ENCODE measurements around the gene ESRRG.

ESRRG gene

GRCh38 chr1:216723274-216723780, at the start of gene ESRRG:
Gene ESRRG (minus strand): TSS chr1:216723429. CDS start chr1:216723299, 130 bp downstream.
- DNase-seq = peak in 30 of 56 donors; percentile 2 to 39 (median 8)

GRCh38 chr1:216771922-216772321, 48.7 kb upstream of the ESRRG start:
- no peak for DNase-seq

DNA sequence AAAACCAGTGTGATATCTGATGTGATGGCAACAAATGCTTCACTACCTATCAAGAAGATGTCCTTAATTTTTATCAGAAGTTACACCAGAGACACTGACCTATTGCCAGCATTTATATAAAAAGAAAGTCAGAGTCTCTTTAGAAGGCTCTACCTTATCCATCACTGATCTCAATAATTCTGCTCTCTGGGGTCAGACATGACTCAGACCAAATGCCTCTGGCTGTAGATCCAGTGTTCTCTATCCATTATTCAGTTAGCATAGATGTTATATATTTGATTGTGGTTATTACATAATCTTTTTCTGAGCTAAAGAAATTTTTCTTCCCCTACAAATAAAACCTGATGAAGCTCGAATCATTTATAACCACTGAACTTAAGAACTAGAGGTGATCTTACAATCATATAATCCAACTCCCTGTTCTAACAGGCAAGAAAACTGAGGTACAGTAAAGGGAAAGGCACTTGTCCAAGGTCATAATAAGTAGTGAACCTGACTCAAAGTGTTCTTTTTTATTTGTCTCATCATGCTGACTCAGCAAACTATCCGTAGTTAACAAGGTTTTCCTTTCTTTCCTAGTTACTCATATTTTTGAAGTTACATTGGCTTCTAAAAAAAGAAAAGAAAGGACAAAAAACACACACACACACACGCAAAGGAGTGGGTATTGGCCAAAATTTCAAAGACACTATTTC, 43.6 kb upstream of the ESRRG start:
- DNase-seq = no peak

- DNase-seq = no peak
Measured at GRCh38 chr1:216765346-216766300, 42.4 kb upstream of the ESRRG start.

- no peak for DNase-seq
Measured at GRCh38 chr1:216758161-216758560, 34.9 kb upstream of the ESRRG start.

DNA sequence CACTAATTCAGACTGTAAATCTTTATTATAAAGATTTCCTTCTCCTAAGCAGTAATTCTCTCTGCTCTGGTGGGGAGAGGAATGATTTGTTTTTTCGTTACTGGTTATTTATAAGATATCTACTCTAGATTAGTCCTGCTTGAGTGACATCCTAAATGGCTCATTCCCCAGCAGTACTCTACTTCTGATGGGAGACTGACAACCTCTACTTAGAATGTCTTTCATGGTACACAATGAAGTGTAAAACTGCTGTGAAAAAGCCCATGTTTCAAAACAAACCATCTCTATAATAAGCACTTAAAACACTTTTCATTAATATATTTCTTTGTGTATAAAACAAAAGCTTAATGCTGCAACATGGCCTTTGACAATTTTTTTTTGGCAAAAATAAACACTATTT, 33.9 kb upstream of the ESRRG start:
- no peak for DNase-seq

GRCh38 chr1:216750961-216751360, 27.7 kb upstream of the ESRRG start:
- no peak for DNase-seq

GRCh38 chr1:216750031-216750627, 26.9 kb upstream of the ESRRG start:
- DNase-seq = peak in 35 of 56 donors; percentile 2 to 85 (median 27)

DNA sequence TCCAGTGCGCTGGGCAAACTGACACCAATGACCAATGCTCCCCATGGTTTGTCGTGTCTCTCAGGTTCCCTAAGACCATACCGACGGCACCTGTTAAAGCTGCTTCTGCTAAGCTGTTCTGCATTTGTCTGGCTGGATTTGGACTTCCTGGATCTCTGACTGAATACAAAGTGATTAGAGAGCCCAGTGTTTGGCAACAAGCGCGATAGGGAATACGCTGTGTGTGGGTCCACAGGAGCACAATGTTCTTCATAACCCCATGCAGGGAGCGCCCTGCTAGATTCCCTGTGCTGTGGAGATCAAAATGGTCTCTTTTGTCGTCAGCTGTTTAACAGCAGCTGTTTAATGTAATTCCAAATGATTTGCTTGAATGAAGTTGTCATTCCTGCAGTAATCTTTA, 26.0 kb upstream of the ESRRG start:
- DNase-seq = peak in 2 of 56 donors; percentile 2 to 3

DNA sequence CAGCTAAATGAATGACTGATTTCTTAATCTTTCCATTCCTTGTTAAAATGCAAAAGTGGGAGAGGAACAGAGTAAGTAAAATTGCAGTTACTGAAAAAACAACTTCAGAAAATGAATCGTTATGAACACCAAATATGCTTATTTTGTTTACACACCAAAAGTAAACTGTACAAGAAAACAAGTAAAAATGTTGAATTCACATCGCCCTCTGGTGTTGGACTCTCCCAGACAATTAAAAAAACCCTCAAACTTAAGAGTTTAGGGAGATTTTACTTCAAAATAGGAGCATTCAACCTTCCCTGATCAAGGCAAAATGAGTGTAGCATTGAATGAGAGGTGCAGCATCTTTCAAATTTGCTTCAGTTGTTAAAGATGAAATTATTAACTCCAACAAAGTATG, 19.4 kb upstream of the ESRRG start:
- no peak for DNase-seq

- no peak for DNase-seq
Measured at GRCh38 chr1:216740331-216740730, 17.1 kb upstream of the ESRRG start.

GRCh38 chr1:216739793-216740192, 16.6 kb upstream of the ESRRG start:
- DNase-seq = no peak

- no peak for DNase-seq
Measured at GRCh38 chr1:216732121-216732520, 8.9 kb upstream of the ESRRG start.

- DNase-seq = no peak
Measured at GRCh38 chr1:216731562-216731961, 8.3 kb upstream of the ESRRG start.

- DNase-seq = no peak
Measured at GRCh38 chr1:216726435-216726834, 3.2 kb upstream of the ESRRG start.

GRCh38 chr1:216722821-216723220, 408 bp downstream of the ESRRG start:
- peak in 1 of 56 donors; percentile 20 for DNase-seq

- no peak for DNase-seq
Measured at GRCh38 chr1:216721863-216722262, 1.4 kb downstream of the ESRRG start.

DNA sequence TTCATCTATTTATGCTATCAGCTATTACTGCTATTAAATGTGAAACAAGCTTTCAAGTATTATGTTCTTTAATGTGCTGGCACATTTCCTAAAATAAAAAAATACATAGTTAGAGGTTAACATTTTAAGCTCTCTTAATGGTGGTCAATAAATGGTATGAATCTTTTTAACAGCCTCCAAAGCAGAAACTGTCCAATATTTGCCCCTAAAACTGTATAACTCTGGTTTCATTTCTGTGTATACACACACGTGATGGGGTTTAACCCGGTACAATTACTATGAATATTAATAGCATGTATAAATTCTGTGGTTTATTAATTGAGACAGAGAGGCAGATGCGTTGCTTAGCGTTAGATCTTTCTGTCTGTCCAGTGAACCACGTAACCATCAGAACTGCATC, 2.2 kb downstream of the ESRRG start:
- DNase-seq = no peak

- DNase-seq = no peak
Measured at GRCh38 chr1:216711712-216712111, 11.5 kb downstream of the ESRRG start.

GRCh38 chr1:216710598-216711333, 12.5 kb downstream of the ESRRG start:
- DNase-seq = no peak

DNA sequence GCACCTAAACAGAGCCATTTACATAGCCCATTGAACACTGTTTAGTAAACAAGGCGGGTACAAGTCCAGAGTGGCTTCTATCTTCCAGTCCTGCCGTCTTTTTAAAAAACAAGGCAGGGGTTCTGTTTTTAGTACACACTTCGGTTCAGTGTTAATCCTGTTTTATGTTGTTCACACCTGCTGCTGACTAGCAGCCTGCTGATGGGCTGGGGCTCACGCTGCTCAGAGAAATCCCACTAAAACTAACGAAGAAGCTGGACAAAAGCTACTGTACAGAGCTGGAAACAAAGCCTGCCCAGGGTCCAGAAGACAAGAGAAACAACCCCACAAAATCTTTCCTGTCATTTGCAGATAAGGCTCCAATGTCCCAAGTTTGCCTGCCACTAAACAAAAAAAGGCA, 13.2 kb downstream of the ESRRG start:
- DNase-seq = no peak
